WTC11 (cell line): ENCODE measurements around the gene PXYLP1. TPM values are rescaled to one million over a fixed set of nuclear protein-coding genes. Genes with fewer than 3 reads are reported as not detected.

ENCODE experiments used
- ATAC-seq: fragments of 200-7000 bp; cut with Tn5 transposase; 2 replicates; pipeline ENCODE4 v1.10.0; 2021; ENCODE audit warnings: mild to moderate bottlenecking, moderate library complexity
- CTCF ChIA-PET: fragments of 300-600 bp; sonication (Branson Sonifier 250); formaldehyde crosslinking; loops from one replicate; lab custom pipeline; 2021; ENCODE audit warnings: antibody characterized with exemption; lab: Charles Lee
- POLR2A ChIA-PET: fragments of 350-600 bp; sonication (Branson Sonifier 250); formaldehyde crosslinking; loops from one replicate; lab custom pipeline; 2021; ENCODE audit warnings: antibody characterized with exemption; lab: Charles Lee
- DNase-seq: peaks from one replicate; pipeline ENCODE4 v3.0.0; 2021; ENCODE audit warnings: low spot score
- H3K27ac Mint-ChIP-seq: 2 replicates; pipeline ENCODE4 v1.8.0; 2021; ENCODE audit warnings: mixed read lengths
- H3K27me3 Mint-ChIP-seq: 2 replicates; pipeline ENCODE4 v1.8.0; 2021; ENCODE audit warnings: low read depth, mild to moderate bottlenecking, moderate library complexity, mixed read lengths
- H3K36me3 Mint-ChIP-seq: 2 replicates; pipeline ENCODE4 v1.8.0; 2021; ENCODE audit warnings: mixed read lengths
- H3K4me1 Mint-ChIP-seq: 2 replicates; pipeline ENCODE4 v1.8.0; 2022; ENCODE audit warnings: mixed read lengths
- H3K4me3 Mint-ChIP-seq: 2 replicates; pipeline ENCODE4 v1.8.0; 2021; ENCODE audit warnings: mild to moderate bottlenecking, moderate library complexity, mixed read lengths
- H3K9me3 Mint-ChIP-seq: 2 replicates; pipeline ENCODE4 v1.8.0; 2021; ENCODE audit warnings: mixed read lengths
- AR ChIP-seq: fragments of 250-450 bp; sonication (Bioruptor Pico); IDR thresholded peaks from 2 replicates; pipeline ENCODE4 v1.9.0; 2021; ENCODE audit warnings: mild to moderate bottlenecking
- ATF1 ChIP-seq: sonication (generic); formaldehyde crosslinking; IDR thresholded peaks from 2 replicates; pipeline ENCODE4 v1.8.1; 2023; ENCODE audit warnings: mild to moderate bottlenecking, moderate library complexity, missing genetic modification reagents
- ERG ChIP-seq: fragments of 250-450 bp; sonication (Bioruptor Pico); IDR thresholded peaks from 2 replicates; pipeline ENCODE4 v1.8.0; 2021; ENCODE audit warnings: mild to moderate bottlenecking
- FOXJ3 ChIP-seq: sonication (generic); formaldehyde crosslinking; IDR thresholded peaks from 2 replicates; pipeline ENCODE4 v1.9.0; 2021; ENCODE audit warnings: missing genetic modification reagents, mild to moderate bottlenecking, borderline replicate concordance
- GTF2I ChIP-seq: fragments of 250-450 bp; sonication (Bioruptor Pico); conservative IDR thresholded peaks from 2 replicates; pipeline ENCODE4 v1.4.0; 2021; ENCODE audit warnings: mild to moderate bottlenecking
- IRF2 ChIP-seq: sonication (generic); formaldehyde crosslinking; IDR thresholded peaks from 2 replicates; pipeline ENCODE4 v1.8.0; 2022; ENCODE audit warnings: low read depth, missing genetic modification reagents, borderline replicate concordance
- RORB ChIP-seq: fragments of 250-450 bp; sonication (Bioruptor Pico); IDR thresholded peaks from 2 replicates; pipeline ENCODE4 v1.9.0; 2021; ENCODE audit warnings: mild to moderate bottlenecking
- SMAD3 ChIP-seq: sonication (generic); formaldehyde crosslinking; IDR thresholded peaks from 2 replicates; pipeline ENCODE4 v1.8.0; 2022; ENCODE audit warnings: missing genetic modification reagents, mild to moderate bottlenecking, borderline replicate concordance
- SOX15 ChIP-seq: fragments of 250-450 bp; sonication (Bioruptor Pico); IDR thresholded peaks from 2 replicates; pipeline ENCODE4 v1.9.0; 2021; ENCODE audit warnings: mild to moderate bottlenecking
- ZNF138 ChIP-seq: sonication (generic); formaldehyde crosslinking; conservative IDR thresholded peaks from 2 replicates; pipeline ENCODE4 v1.8.1; 2022; ENCODE audit warnings: mild to moderate bottlenecking, moderate library complexity, missing genetic modification reagents
- ZNF232 ChIP-seq: sonication (generic); formaldehyde crosslinking; IDR thresholded peaks from 2 replicates; pipeline ENCODE4 v1.8.0; 2022; ENCODE audit warnings: mild to moderate bottlenecking, missing genetic modification reagents
- ZNF263 ChIP-seq: sonication (generic); formaldehyde crosslinking; IDR thresholded peaks from 2 replicates; pipeline ENCODE4 v1.8.1; 2022; ENCODE audit warnings: low read depth, mild to moderate bottlenecking, moderate library complexity, missing genetic modification reagents
- total RNA-seq: library from RNA; stranded (reverse); gene quantifications from 3 replicates; pipeline ENCODE4 v1.2.3, GENCODE V29; 2021
- TF ChIP-seq, protein P1 (sequence below): sonication (generic); formaldehyde crosslinking; IDR thresholded peaks from 2 replicates; pipeline ENCODE4 v1.8.1; 2023; ENCODE audit warnings: mild to moderate bottlenecking, moderate library complexity, missing genetic modification reagents
- TF ChIP-seq, protein P2 (sequence below): sonication (generic); formaldehyde crosslinking; IDR thresholded peaks from 2 replicates; pipeline ENCODE4 v1.8.0; 2022; ENCODE audit warnings: mild to moderate bottlenecking, missing genetic modification reagents
- TF ChIP-seq, protein P3 (sequence below): sonication (generic); formaldehyde crosslinking; IDR thresholded peaks from 2 replicates; pipeline ENCODE4 v1.8.1; 2022; ENCODE audit warnings: low read depth, missing genetic modification reagents, borderline replicate concordance
- TF ChIP-seq, protein P4 (sequence below): sonication (generic); formaldehyde crosslinking; IDR thresholded peaks from 2 replicates; pipeline ENCODE4 v1.8.0; 2022; ENCODE audit warnings: missing genetic modification reagents

PXYLP1 gene
- total RNA-seq, 1 experiment from 2014 or later: 20.1 TPM

- ChIA-PET POLR2A (no interaction called here), CTCF (interaction anchor here (1.4 to 2.6 kb wide), 2 partner anchors 9 to 15 kb away, joined by 4 to 12 read pairs; partner anchors contain the start of gene PXYLP1)
- Mint-ChIP-seq H3K27ac (no peak overlapping the region), H3K4me1 (peaks cover 39% of the 10 kb centered on the region), H3K36me3 (peaks cover 9% of the 10 kb centered on the region), H3K27me3 (no peaks in the 10 kb centered on the region)
- TF ChIP-seq AR (no peak), ERG (CRISPR knock-in tag) (no peak), ZNF232 (CRISPR knock-in tag) (no peak), FOXJ3 (CRISPR knock-in tag) (no peak), ZNF138 (no peak), SMAD3 (no peak), ATF1 (no peak), ZNF263 (CRISPR knock-in tag) (no peak), GTF2I (no peak), SOX15 (CRISPR knock-in tag) (no peak), RORB (CRISPR knock-in tag) (no peak), IRF2 (CRISPR knock-in tag) (no peak)
- TF ChIP-seq, protein P1, sequence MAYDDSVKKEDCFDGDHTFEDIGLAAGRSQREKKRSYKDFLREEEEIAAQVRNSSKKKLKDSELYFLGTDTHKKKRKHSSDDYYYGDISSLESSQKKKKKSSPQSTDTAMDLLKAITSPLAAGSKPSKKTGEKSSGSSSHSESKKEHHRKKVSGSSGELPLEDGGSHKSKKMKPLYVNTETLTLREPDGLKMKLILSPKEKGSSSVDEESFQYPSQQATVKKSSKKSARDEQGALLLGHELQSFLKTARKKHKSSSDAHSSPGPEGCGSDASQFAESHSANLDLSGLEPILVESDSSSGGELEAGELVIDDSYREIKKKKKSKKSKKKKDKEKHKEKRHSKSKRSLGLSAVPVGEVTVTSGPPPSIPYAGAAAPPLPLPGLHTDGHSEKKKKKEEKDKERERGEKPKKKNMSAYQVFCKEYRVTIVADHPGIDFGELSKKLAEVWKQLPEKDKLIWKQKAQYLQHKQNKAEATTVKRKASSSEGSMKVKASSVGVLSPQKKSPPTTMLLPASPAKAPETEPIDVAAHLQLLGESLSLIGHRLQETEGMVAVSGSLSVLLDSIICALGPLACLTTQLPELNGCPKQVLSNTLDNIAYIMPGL (CRISPR knock-in tag): no peak
- TF ChIP-seq, protein P2, sequence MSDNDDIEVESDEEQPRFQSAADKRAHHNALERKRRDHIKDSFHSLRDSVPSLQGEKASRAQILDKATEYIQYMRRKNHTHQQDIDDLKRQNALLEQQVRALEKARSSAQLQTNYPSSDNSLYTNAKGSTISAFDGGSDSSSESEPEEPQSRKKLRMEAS (CRISPR knock-in tag): no peak
- TF ChIP-seq, protein P3, sequence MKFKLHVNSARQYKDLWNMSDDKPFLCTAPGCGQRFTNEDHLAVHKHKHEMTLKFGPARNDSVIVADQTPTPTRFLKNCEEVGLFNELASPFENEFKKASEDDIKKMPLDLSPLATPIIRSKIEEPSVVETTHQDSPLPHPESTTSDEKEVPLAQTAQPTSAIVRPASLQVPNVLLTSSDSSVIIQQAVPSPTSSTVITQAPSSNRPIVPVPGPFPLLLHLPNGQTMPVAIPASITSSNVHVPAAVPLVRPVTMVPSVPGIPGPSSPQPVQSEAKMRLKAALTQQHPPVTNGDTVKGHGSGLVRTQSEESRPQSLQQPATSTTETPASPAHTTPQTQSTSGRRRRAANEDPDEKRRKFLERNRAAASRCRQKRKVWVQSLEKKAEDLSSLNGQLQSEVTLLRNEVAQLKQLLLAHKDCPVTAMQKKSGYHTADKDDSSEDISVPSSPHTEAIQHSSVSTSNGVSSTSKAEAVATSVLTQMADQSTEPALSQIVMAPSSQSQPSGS (CRISPR knock-in tag): no peak
- TF ChIP-seq, protein P4, sequence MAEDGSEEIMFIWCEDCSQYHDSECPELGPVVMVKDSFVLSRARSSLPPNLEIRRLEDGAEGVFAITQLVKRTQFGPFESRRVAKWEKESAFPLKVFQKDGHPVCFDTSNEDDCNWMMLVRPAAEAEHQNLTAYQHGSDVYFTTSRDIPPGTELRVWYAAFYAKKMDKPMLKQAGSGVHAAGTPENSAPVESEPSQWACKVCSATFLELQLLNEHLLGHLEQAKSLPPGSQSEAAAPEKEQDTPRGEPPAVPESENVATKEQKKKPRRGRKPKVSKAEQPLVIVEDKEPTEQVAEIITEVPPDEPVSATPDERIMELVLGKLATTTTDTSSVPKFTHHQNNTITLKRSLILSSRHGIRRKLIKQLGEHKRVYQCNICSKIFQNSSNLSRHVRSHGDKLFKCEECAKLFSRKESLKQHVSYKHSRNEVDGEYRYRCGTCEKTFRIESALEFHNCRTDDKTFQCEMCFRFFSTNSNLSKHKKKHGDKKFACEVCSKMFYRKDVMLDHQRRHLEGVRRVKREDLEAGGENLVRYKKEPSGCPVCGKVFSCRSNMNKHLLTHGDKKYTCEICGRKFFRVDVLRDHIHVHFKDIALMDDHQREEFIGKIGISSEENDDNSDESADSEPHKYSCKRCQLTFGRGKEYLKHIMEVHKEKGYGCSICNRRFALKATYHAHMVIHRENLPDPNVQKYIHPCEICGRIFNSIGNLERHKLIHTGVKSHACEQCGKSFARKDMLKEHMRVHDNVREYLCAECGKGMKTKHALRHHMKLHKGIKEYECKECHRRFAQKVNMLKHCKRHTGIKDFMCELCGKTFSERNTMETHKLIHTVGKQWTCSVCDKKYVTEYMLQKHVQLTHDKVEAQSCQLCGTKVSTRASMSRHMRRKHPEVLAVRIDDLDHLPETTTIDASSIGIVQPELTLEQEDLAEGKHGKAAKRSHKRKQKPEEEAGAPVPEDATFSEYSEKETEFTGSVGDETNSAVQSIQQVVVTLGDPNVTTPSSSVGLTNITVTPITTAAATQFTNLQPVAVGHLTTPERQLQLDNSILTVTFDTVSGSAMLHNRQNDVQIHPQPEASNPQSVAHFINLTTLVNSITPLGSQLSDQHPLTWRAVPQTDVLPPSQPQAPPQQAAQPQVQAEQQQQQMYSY (CRISPR knock-in tag): no peak
- TF ChIP-seq, all 79 proteins: peak for 0
- Mint-ChIP-seq H3K4me3 (no peak overlapping the region), H3K9me3 (peaks cover 5% of the 10 kb centered on the region; the same call in 1 of the 2 replicates)
- no peak for DNase-seq
- no peak for ATAC-seq
These were observed 9.3 kb downstream of the PXYLP1 start for GRCh38 chr3:141240687-141241615.
